Keratinocyte (primary cell): ENCODE results near the gene DCTN4. TPM values are rescaled to one million over a fixed set of nuclear protein-coding genes. Genes with fewer than 3 reads are reported as not detected.

Experiments used
- DNase-seq: peaks from one replicate; pipeline ENCODE4 v3.0.0-alpha.2; 2011; ENCODE audit warnings: low read depth, missing footprints, low spot score
- FAIRE-seq: peaks from 2 replicates; lab custom pipeline; 2011; peaks lifted over from hg19 to GRCh38; lab: Jason Lieb, UNC
- H2AFZ ChIP-seq: 2 replicates; pipeline ENCODE4 v1.6.0; 2012; ENCODE audit warnings: low read length, control low read depth, inconsistent platforms; ENCODE audit not compliant: control insufficient read depth
- H3K27ac ChIP-seq: 2 replicates; pipeline ENCODE4 v1.5.1; 2011; ENCODE audit warnings: low read length; ENCODE audit not compliant: control insufficient read depth, insufficient read depth
- H3K27me3 ChIP-seq: 3 replicates; pipeline ENCODE4 v1.6.0; 2011; ENCODE audit warnings: low read length; ENCODE audit not compliant: control insufficient read depth, insufficient read depth; ENCODE audit errors: extremely low read depth
- H3K36me3 ChIP-seq, 2 experiments: 2 replicates in 1 of 2; 3 replicates in 1 of 2; pipeline ENCODE4 v1.5.1; 2011; ENCODE audit warnings: low read length in 2 of 2, mild to moderate bottlenecking in 1 of 2; ENCODE audit not compliant: control insufficient read depth in 2 of 2, insufficient read depth in 2 of 2; ENCODE audit errors: extremely low read depth in 1 of 2
- H3K4me1 ChIP-seq: 3 replicates; pipeline ENCODE4 v1.5.1; 2011; ENCODE audit warnings: low read length; ENCODE audit not compliant: control insufficient read depth, insufficient read depth; ENCODE audit errors: extremely low read depth
- H3K4me2 ChIP-seq: 3 replicates; pipeline ENCODE4 v1.6.0; 2011; ENCODE audit warnings: low read depth, low read length; ENCODE audit not compliant: control insufficient read depth, insufficient read depth; ENCODE audit errors: extremely low read depth
- H3K4me3 ChIP-seq, 3 experiments: fragments of 200-600 bp in 1 of 3; sonication (generic) in 1 of 3; 2 replicates in 2 of 3; 3 replicates in 1 of 3; pipeline ENCODE4 v1.5.1; 2011 to 2016; ENCODE audit warnings: low read length in 3 of 3, mild to moderate bottlenecking in 3 of 3, control low read depth in 2 of 3, inconsistent platforms in 1 of 3, low read depth in 1 of 3, mixed read lengths in 1 of 3, mixed run types in 1 of 3, moderate library complexity in 1 of 3; ENCODE audit not compliant: control insufficient read depth in 2 of 3, insufficient read depth in 2 of 3; ENCODE audit errors: extremely low read depth in 1 of 3
- H3K79me2 ChIP-seq: 2 replicates; pipeline ENCODE4 v1.6.0; 2012; ENCODE audit warnings: low read length; ENCODE audit not compliant: control insufficient read depth, insufficient read depth
- H3K9ac ChIP-seq: 3 replicates; pipeline ENCODE4 v1.6.0; 2011; ENCODE audit warnings: low read length; ENCODE audit not compliant: control insufficient read depth, insufficient read depth; ENCODE audit errors: extremely low read depth
- H3K9me1 ChIP-seq: 3 replicates; pipeline ENCODE4 v1.6.0; 2011; ENCODE audit warnings: low read length; ENCODE audit not compliant: control insufficient read depth, insufficient read depth; ENCODE audit errors: extremely low read depth
- H3K9me3 ChIP-seq: 2 replicates; pipeline ENCODE4 v1.5.1; 2012; ENCODE audit warnings: low read depth, low read length; ENCODE audit not compliant: control insufficient read depth
- H4K20me1 ChIP-seq: 3 replicates; pipeline ENCODE4 v1.6.0; 2011; ENCODE audit warnings: low read length; ENCODE audit not compliant: control insufficient read depth, insufficient read depth; ENCODE audit errors: extremely low read depth
- CTCF ChIP-seq, 3 experiments: IDR thresholded peaks in 1 of 3; conservative IDR thresholded peaks in 1 of 3; optimal IDR thresholded peaks in 1 of 3; 2 replicates in 2 of 3; 3 replicates in 1 of 3; pipeline versions ENCODE3 to v1.5.1; 2011; ENCODE audit warnings: low read length in 3 of 3, mild to moderate bottlenecking in 3 of 3, moderate library complexity in 2 of 3, control low read depth in 1 of 3, inconsistent platforms in 1 of 3; ENCODE audit not compliant: insufficient read depth in 2 of 3; ENCODE audit errors: extremely low read depth in 1 of 3
- EZH2 ChIP-seq: IDR thresholded peaks from one replicate; pipeline ENCODE4 v1.6.1; 2012; ENCODE audit warnings: inconsistent platforms, mild to moderate bottlenecking, low read length, moderate library complexity
- dilution Hi-C: fragments of 300-500 bp; cut with MboI; formaldehyde crosslinking; loops from one replicate; pipeline ENCODE4 v1.7.0; 2020; ENCODE audit warnings: low sequenced_read_pairs; ENCODE audit not compliant: extremely low pct_ligation_motif_present
- polyA plus RNA-seq, 5 experiments: library from polyadenylated mRNA; depleted of rRNA in 3 of 5; stranded (reverse) in 3 of 5; stranded (forward) in 1 of 5; unstranded in 1 of 5; fragments of >200 nt; gene quantifications; 1 replicate in 1 of 5; 2 replicates in 3 of 5; 3 replicates in 1 of 5; pipeline versions ENCODE4 v1.2.1 to v1.2.3, GENCODE V29; 2011 to 2012; ENCODE audit warnings: missing spikeins in 2 of 5, low read depth in 1 of 5, low replicate concordance in 1 of 5

DCTN4 gene
- polyA plus RNA-seq, 1 donor (not counting 4 experiments of a cell fraction or from before 2014, with no cell fraction given), result 44.3 TPM

- no peaks in the 10 kb centered on the region for H3K27me3 ChIP-seq
- H3K79me2 ChIP-seq, result no peaks in the 10 kb centered on the region
- no peak for TF ChIP-seq EZH2
- no peak for TF ChIP-seq CTCF (optimal IDR thresholded peaks at IDR 0.05 in 1 of 3, IDR thresholded peaks at IDR 0.05 in 1 of 3, conservative IDR thresholded peaks at IDR 0.05 in 1 of 3; ENCODE audit: extremely low read depth in 1 of 3, insufficient read depth in 2 of 3, low read length in 3 of 3)
- H4K20me1 ChIP-seq, result no peaks in the 10 kb centered on the region
- no peak overlapping the region for H2AFZ ChIP-seq
- H3K27ac ChIP-seq, result no peak overlapping the region
- dilution Hi-C loops, result no loop called here
- peaks cover 13% of the 10 kb centered on the region for H3K4me1 ChIP-seq
- no peak overlapping the region for H3K4me2 ChIP-seq
- H3K9me1 ChIP-seq, result no peaks in the 10 kb centered on the region
- no peaks in the 10 kb centered on the region for H3K9me3 ChIP-seq
- H3K9ac ChIP-seq, result no peak overlapping the region
- H3K4me3 ChIP-seq, result no peak overlapping the region
- FAIRE-seq, result no peak
- no peak for DNase-seq
- H3K36me3 ChIP-seq, result no peaks in the 10 kb centered on the region
These were observed 98.5 kb downstream of the DCTN4 start for GRCh38 chr5:150660108-150660831.

GRCh38 chr5:150659360-150660107 lies 99.3 kb downstream of the DCTN4 start:
- no peaks in the 10 kb centered on the region for H3K9me3 ChIP-seq
- DNase-seq, result no peak
- no peaks in the 10 kb centered on the region for H3K36me3 ChIP-seq
- no peaks in the 10 kb centered on the region for H3K27me3 ChIP-seq
- no peak overlapping the region for H2AFZ ChIP-seq
- no peak for FAIRE-seq
- no peaks in the 10 kb centered on the region for H3K79me2 ChIP-seq
- H3K9ac ChIP-seq, result no peak overlapping the region
- H3K9me1 ChIP-seq, result no peaks in the 10 kb centered on the region
- dilution Hi-C loops, result no loop called here
- peaks cover 5% of the 10 kb centered on the region for H3K4me1 ChIP-seq
- H3K27ac ChIP-seq, result no peak overlapping the region
- H3K4me2 ChIP-seq, result no peak overlapping the region
- no peak for TF ChIP-seq CTCF (optimal IDR thresholded peaks at IDR 0.05 in 1 of 3, IDR thresholded peaks at IDR 0.05 in 1 of 3, conservative IDR thresholded peaks at IDR 0.05 in 1 of 3; ENCODE audit: extremely low read depth in 1 of 3, insufficient read depth in 2 of 3, low read length in 3 of 3)
- TF ChIP-seq EZH2, result no peak
- no peak overlapping the region for H3K4me3 ChIP-seq
- no peaks in the 10 kb centered on the region for H4K20me1 ChIP-seq
